ENCODE data around the gene IKZF2. TPM values are rescaled to one million over a fixed set of nuclear protein-coding genes. Genes with fewer than 3 reads are reported as not detected.

Gene IKZF2
- total RNA-seq, 1 donor from 2014 or later, result 4.4 TPM

- TF ChIP-seq CTCF (IDR thresholded peaks at IDR 0.05; ENCODE audit: insufficient read depth, low read length, poor library complexity, severe bottlenecking), result no peak
- DNase-seq (ENCODE audit: low read depth), result no peak
- no peaks in the 10 kb centered on the region for H3K27me3 ChIP-seq (ENCODE audit: control insufficient read depth, insufficient read depth, low read length)
- no peak overlapping the region for H3K4me3 ChIP-seq (ENCODE audit: low read depth, low read length)
- no peaks in the 10 kb centered on the region for H3K36me3 ChIP-seq (ENCODE audit: control insufficient read depth, insufficient read depth, low read length)
Observed at GRCh38 chr2:213121690-213122089, 29.7 kb downstream of the IKZF2 start.

- no peak for TF ChIP-seq CTCF (IDR thresholded peaks at IDR 0.05; ENCODE audit: insufficient read depth, low read length, poor library complexity, severe bottlenecking)
- H3K36me3 ChIP-seq (ENCODE audit: control insufficient read depth, insufficient read depth, low read length), result no peaks in the 10 kb centered on the region
- H3K4me3 ChIP-seq (ENCODE audit: low read depth, low read length), result no peak overlapping the region
- no peaks in the 10 kb centered on the region for H3K27me3 ChIP-seq (ENCODE audit: control insufficient read depth, insufficient read depth, low read length)
- DNase-seq (ENCODE audit: low read depth), result peak; percentile 32
Observed at GRCh38 chr2:213119061-213119809, 32.2 kb downstream of the IKZF2 start.

GRCh38 chr2:213108308-213108707 is 43.1 kb downstream of the IKZF2 start:
- no peaks in the 10 kb centered on the region for H3K36me3 ChIP-seq (ENCODE audit: control insufficient read depth, insufficient read depth, low read length)
- H3K4me3 ChIP-seq (ENCODE audit: low read depth, low read length), result no peak overlapping the region
- H3K27me3 ChIP-seq (ENCODE audit: control insufficient read depth, insufficient read depth, low read length), result no peaks in the 10 kb centered on the region
- TF ChIP-seq CTCF (IDR thresholded peaks at IDR 0.05; ENCODE audit: insufficient read depth, low read length, poor library complexity, severe bottlenecking), result no peak
- no peak for DNase-seq (ENCODE audit: low read depth)

DNA sequence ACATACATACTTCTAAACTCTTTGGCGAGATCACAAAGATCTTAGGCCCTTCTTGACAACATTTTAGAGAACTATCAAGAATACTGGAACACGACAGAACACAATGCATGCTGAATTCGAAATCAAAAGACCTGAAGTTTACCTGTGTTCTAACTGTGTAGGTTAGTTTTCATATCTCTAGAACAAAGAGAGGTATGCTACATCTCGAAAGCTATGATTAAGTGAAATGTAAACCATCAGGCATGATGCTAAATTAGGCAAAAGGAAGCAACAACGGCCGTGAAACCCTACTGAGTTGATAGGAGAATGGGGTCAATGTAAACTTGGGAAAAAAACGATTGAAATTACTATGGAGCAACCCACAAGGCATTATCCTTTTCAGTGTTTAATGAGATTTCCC is 43.7 kb downstream of the IKZF2 start:
- Histone ChIP-seq H3K4me3 (ENCODE audit: low read depth, low read length) (no peak overlapping the region), H3K27me3 (ENCODE audit: control insufficient read depth, insufficient read depth, low read length) (no peaks in the 10 kb centered on the region), H3K36me3 (ENCODE audit: control insufficient read depth, insufficient read depth, low read length) (no peaks in the 10 kb centered on the region)
- TF ChIP-seq CTCF (IDR thresholded peaks at IDR 0.05; ENCODE audit: insufficient read depth, low read length, poor library complexity, severe bottlenecking), result no peak
- no peak for DNase-seq (ENCODE audit: low read depth)

GRCh38 chr2:213105212-213105611 is 46.2 kb downstream of the IKZF2 start:
- H3K4me3 ChIP-seq (ENCODE audit: low read depth, low read length), result no peak overlapping the region
- DNase-seq (ENCODE audit: low read depth), result no peak
- no peak for TF ChIP-seq CTCF (IDR thresholded peaks at IDR 0.05; ENCODE audit: insufficient read depth, low read length, poor library complexity, severe bottlenecking)
- H3K36me3 ChIP-seq (ENCODE audit: control insufficient read depth, insufficient read depth, low read length), result no peaks in the 10 kb centered on the region
- no peaks in the 10 kb centered on the region for H3K27me3 ChIP-seq (ENCODE audit: control insufficient read depth, insufficient read depth, low read length)

DNA sequence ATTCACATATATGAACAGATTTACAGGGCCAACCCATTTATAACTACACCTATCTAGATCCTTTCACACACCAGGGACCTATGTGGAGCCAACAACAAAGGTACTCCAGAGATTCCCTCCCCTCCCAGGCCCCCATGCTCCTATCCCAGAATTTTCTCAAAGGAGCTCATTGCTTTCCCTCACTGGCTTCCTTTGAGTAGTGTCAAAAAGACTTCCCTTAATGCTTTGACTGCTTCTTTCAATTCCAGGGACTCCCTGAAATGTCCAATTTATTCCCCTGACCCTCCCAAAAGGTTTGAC is 46.6 kb downstream of the IKZF2 start:
- Histone ChIP-seq H3K27me3 (ENCODE audit: control insufficient read depth, insufficient read depth, low read length) (no peaks in the 10 kb centered on the region), H3K4me3 (ENCODE audit: low read depth, low read length) (no peak overlapping the region)
- no peak for TF ChIP-seq CTCF (IDR thresholded peaks at IDR 0.05; ENCODE audit: insufficient read depth, low read length, poor library complexity, severe bottlenecking)

More for the DNA sequence above, 46.6 kb downstream of the IKZF2 start:
- no peak for DNase-seq (ENCODE audit: low read depth)
- H3K36me3 ChIP-seq (ENCODE audit: control insufficient read depth, insufficient read depth, low read length), result no peaks in the 10 kb centered on the region

All from kidney epithelial cell (primary cell).